Kidney epithelial cell (primary cell): ENCODE data around the gene LIPE. TPM values are rescaled to one million over a fixed set of nuclear protein-coding genes. Genes with fewer than 3 reads are reported as not detected.

Source experiments
- DNase-seq: peaks from one replicate; pipeline ENCODE4 v3.0.0-alpha.2; 2010; ENCODE audit warnings: low read depth
- H3K27me3 ChIP-seq: 2 replicates; pipeline ENCODE4 v1.6.0; 2011; ENCODE audit warnings: low read length; ENCODE audit not compliant: control insufficient read depth, insufficient read depth
- H3K36me3 ChIP-seq: 2 replicates; pipeline ENCODE4 v1.5.1; 2011; ENCODE audit warnings: low read length; ENCODE audit not compliant: control insufficient read depth, insufficient read depth
- H3K4me3 ChIP-seq: 2 replicates; pipeline ENCODE4 v1.5.1; 2011; ENCODE audit warnings: low read depth, mild to moderate bottlenecking, control low read depth, low read length
- CTCF ChIP-seq: IDR thresholded peaks from 2 replicates; pipeline ENCODE4 v1.5.1; 2011; ENCODE audit warnings: mild to moderate bottlenecking, moderate library complexity, low read length, control low read depth, inconsistent platforms; ENCODE audit not compliant: insufficient read depth, poor library complexity, severe bottlenecking
- total RNA-seq: library from RNA; depleted of rRNA; stranded (reverse); fragments of >200 nt; gene quantifications from 2 replicates; pipeline ENCODE4 v1.2.3, GENCODE V29; 2015

LIPE gene
- total RNA-seq, 1 donor from 2014 or later = 3.7 TPM

- Histone ChIP-seq H3K4me3 (peak overlapping the region; percentile 51), H3K27me3 (no peaks in the 10 kb centered on the region), H3K36me3 (no peaks in the 10 kb centered on the region)
- DNase-seq = no peak
- no peak for TF ChIP-seq CTCF
These were observed 24.6 kb downstream of the LIPE start for GRCh38 chr19:42402376-42403116.

- Histone ChIP-seq H3K27me3 (no peaks in the 10 kb centered on the region), H3K4me3 (peak overlapping the region; percentile 51), H3K36me3 (no peaks in the 10 kb centered on the region)
- peak; percentile 80 for TF ChIP-seq CTCF
- DNase-seq = peak; percentile 38
These were observed 25.6 kb downstream of the LIPE start for GRCh38 chr19:42401365-42402303.

GRCh38 chr19:42400404-42400803 lies 26.8 kb downstream of the LIPE start:
- TF ChIP-seq CTCF = no peak

GRCh38 chr19:42397263-42398166 lies 29.7 kb downstream of the LIPE start:
- DNase-seq = no peak
- no peaks in the 10 kb centered on the region for H3K36me3 ChIP-seq
- no peaks in the 10 kb centered on the region for H3K27me3 ChIP-seq
- peak overlapping the region; percentile 54 for H3K4me3 ChIP-seq
- TF ChIP-seq CTCF = no peak

More at GRCh38 chr19:42400404-42400803, 26.8 kb downstream of the LIPE start:
- Histone ChIP-seq H3K27me3 (no peaks in the 10 kb centered on the region), H3K36me3 (no peaks in the 10 kb centered on the region), H3K4me3 (no peak overlapping the region)
- no peak for DNase-seq

- no peaks in the 10 kb centered on the region for H3K36me3 ChIP-seq
- DNase-seq = peak; percentile 98
- peak overlapping the region; percentile 54 for H3K4me3 ChIP-seq
- TF ChIP-seq CTCF = no peak
- peaks cover 3% of the 10 kb centered on the region for H3K27me3 ChIP-seq
These were observed 30.6 kb downstream of the LIPE start for GRCh38 chr19:42396381-42397262.
